ENCODE measurements around the gene UBE2N. TPM values are rescaled to one million over a fixed set of nuclear protein-coding genes. Genes with fewer than 3 reads are reported as not detected.

The UBE2N gene
- total RNA-seq, 1 experiment from 2014 or later = 159 TPM

GRCh38 chr12:93476555-93476954 is 34.8 kb upstream of the UBE2N start:
- Mint-ChIP-seq H3K27me3 (ENCODE audit: unreplicated experiment) (no peaks in the 10 kb centered on the region), H3K4me3 (ENCODE audit: low read depth, unreplicated experiment) (no peak overlapping the region), H3K27ac (ENCODE audit: unreplicated experiment) (no peak overlapping the region), H3K4me1 (ENCODE audit: low read depth, unreplicated experiment) (no peaks in the 10 kb centered on the region), H3K36me3 (ENCODE audit: insufficient read depth, unreplicated experiment) (peaks cover 11% of the 10 kb centered on the region), H3K9me3 (ENCODE audit: low read depth, unreplicated experiment) (no peaks in the 10 kb centered on the region)
- intact Hi-C loops (cut with micrococcal nuclease; ENCODE audit: unreplicated experiment) = no loop called here
- no TSS peak for BruUV-seq (replicated peaks)
- TF ChIP-seq, protein P1, sequence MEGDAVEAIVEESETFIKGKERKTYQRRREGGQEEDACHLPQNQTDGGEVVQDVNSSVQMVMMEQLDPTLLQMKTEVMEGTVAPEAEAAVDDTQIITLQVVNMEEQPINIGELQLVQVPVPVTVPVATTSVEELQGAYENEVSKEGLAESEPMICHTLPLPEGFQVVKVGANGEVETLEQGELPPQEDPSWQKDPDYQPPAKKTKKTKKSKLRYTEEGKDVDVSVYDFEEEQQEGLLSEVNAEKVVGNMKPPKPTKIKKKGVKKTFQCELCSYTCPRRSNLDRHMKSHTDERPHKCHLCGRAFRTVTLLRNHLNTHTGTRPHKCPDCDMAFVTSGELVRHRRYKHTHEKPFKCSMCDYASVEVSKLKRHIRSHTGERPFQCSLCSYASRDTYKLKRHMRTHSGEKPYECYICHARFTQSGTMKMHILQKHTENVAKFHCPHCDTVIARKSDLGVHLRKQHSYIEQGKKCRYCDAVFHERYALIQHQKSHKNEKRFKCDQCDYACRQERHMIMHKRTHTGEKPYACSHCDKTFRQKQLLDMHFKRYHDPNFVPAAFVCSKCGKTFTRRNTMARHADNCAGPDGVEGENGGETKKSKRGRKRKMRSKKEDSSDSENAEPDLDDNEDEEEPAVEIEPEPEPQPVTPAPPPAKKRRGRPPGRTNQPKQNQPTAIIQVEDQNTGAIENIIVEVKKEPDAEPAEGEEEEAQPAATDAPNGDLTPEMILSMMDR (IDR thresholded peaks at IDR 0.05; ENCODE audit: unreplicated experiment) = no peak
- CTCF ChIA-PET = no interaction called here
- no peak for DNase-seq

- intact Hi-C loops (cut with micrococcal nuclease; ENCODE audit: unreplicated experiment) = no loop called here
- Mint-ChIP-seq H3K4me1 (ENCODE audit: low read depth, unreplicated experiment) (peaks cover 13% of the 10 kb centered on the region), H3K9me3 (ENCODE audit: low read depth, unreplicated experiment) (peaks cover 3% of the 10 kb centered on the region), H3K27ac (ENCODE audit: unreplicated experiment) (no peak overlapping the region), H3K27me3 (ENCODE audit: unreplicated experiment) (no peaks in the 10 kb centered on the region), H3K4me3 (ENCODE audit: low read depth, unreplicated experiment) (peak overlapping the region; percentile 87), H3K36me3 (ENCODE audit: insufficient read depth, unreplicated experiment) (peaks cover 21% of the 10 kb centered on the region)
- TF ChIP-seq, protein P1 (IDR thresholded peaks at IDR 0.05; ENCODE audit: unreplicated experiment) = no peak
- DNase-seq = no peak
- CTCF ChIA-PET = no interaction called here
- no TSS peak for BruUV-seq (replicated peaks)
These were observed 27.6 kb upstream of the UBE2N start for GRCh38 chr12:93469386-93469785.

DNA sequence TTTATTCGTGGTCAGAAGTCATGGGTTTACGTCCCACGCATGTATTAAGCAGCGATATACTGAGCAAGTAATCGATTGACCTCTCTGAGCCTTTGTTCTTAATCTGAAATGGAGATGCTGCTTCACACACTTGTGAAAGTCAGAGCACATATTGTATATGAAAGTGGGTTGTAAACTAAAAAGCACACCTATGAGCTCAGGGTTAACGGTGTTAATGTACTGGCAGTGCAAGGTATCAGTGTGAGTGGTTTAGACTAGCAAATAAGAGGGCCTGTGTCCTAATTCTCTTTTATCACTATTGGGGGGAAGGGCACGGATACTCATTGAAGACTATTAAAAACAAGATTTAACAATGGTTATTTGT is 26.2 kb upstream of the UBE2N start:
- Mint-ChIP-seq H3K36me3 (ENCODE audit: insufficient read depth, unreplicated experiment) (peaks cover 16% of the 10 kb centered on the region), H3K27ac (ENCODE audit: unreplicated experiment) (peak overlapping the region; percentile 88), H3K27me3 (ENCODE audit: unreplicated experiment) (no peaks in the 10 kb centered on the region), H3K4me1 (ENCODE audit: low read depth, unreplicated experiment) (peaks cover 13% of the 10 kb centered on the region), H3K4me3 (ENCODE audit: low read depth, unreplicated experiment) (peak overlapping the region; percentile 87), H3K9me3 (ENCODE audit: low read depth, unreplicated experiment) (peaks cover 3% of the 10 kb centered on the region)
- TF ChIP-seq, protein P1 (IDR thresholded peaks at IDR 0.05; ENCODE audit: unreplicated experiment) = no peak
- CTCF ChIA-PET = interaction anchor here (1.0 to 1.5 kb wide), 4 partner anchors 11 to 49 kb away, joined by 3 to 7 read pairs (median 3); partner anchors contain the start of gene UBE2N
- no TSS peak for BruUV-seq (replicated peaks)
- DNase-seq = no peak
- intact Hi-C loops (cut with micrococcal nuclease; ENCODE audit: unreplicated experiment) = no loop called here

DNA sequence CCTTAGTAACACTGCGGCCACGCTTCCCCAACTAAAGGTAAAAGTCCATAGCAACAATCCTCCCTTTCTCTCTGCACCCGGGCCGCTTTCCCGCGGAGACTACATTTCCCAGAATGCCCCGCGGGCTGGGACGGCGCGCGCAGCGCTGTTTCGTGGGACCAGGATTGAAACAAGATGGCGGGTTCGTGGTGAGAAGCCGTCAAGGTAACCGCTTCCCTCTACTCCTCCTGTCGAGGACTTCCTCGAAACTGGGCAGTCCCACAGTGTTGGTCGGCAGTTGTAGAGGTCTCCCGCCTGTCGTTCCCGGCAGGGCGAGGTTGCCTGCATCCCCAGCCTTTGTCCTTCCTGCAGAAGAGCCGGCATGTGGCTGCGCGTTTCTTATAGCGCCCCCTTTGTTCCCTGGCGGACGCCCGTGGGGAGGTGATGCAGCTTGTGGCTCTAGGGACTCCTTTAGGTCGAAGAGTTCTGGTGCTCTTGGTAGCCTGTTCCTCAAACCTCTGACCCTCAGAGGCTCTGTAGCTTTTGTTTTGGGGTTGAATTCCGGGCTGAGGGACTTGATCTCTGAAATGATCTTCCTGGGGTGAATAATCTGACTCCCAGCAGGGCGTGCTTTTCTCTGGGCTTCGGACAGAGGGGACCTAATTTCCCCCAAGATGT is 25.7 kb upstream of the UBE2N start, which contains the start of gene MRPL42:
Gene MRPL42 (plus strand): TSS at position 164 of the 657 bp plus-strand sequence. CDS start 1,772 bp downstream, outside the sequence.
- Mint-ChIP-seq H3K4me3 (ENCODE audit: low read depth, unreplicated experiment) (peak within 1 kb of the TSS; percentile 87), H3K36me3 (ENCODE audit: insufficient read depth, unreplicated experiment) (peaks cover 15% of the 10 kb centered on the region), H3K4me1 (ENCODE audit: low read depth, unreplicated experiment) (peaks cover 13% of the 10 kb centered on the region), H3K27ac (ENCODE audit: unreplicated experiment) (peak within 1 kb of the TSS; percentile 88), H3K9me3 (ENCODE audit: low read depth, unreplicated experiment) (peaks cover 3% of the 10 kb centered on the region), H3K27me3 (ENCODE audit: unreplicated experiment) (no peaks in the 10 kb centered on the region)
- TSS peak; percentile 59 for BruUV-seq (replicated peaks)
- CTCF ChIA-PET = interaction anchor here (0.6 to 1.5 kb wide), 6 partner anchors 11 to 1858 kb away, joined by 3 to 7 read pairs (median 4); partner anchors contain the start of gene UBE2N
- TF ChIP-seq, protein P1 (IDR thresholded peaks at IDR 0.05; ENCODE audit: unreplicated experiment) = peak; percentile 78
- intact Hi-C loops (cut with micrococcal nuclease; ENCODE audit: unreplicated experiment) = no loop called here
- peak; percentile 94 for DNase-seq
